ENCODE data around the gene KNSTRN.

The KNSTRN gene

GRCh38 chr15:40439461-40439959 is 57.0 kb downstream of the KNSTRN start:
- no peaks in the 10 kb centered on the region for H3K9me3 Mint-ChIP-seq
- H3K27ac Mint-ChIP-seq, result peak overlapping the region in 1 of 2 donors; percentile 56
- DNase-seq (no peak), ATAC-seq (no peak)
- H3K4me3 Mint-ChIP-seq, result peak overlapping the region; percentile 91 to 98
- peaks cover 59% of the 10 kb centered on the region for H3K27me3 Mint-ChIP-seq
- peaks cover 76% of the 10 kb centered on the region for H3K4me1 Mint-ChIP-seq

DNA sequence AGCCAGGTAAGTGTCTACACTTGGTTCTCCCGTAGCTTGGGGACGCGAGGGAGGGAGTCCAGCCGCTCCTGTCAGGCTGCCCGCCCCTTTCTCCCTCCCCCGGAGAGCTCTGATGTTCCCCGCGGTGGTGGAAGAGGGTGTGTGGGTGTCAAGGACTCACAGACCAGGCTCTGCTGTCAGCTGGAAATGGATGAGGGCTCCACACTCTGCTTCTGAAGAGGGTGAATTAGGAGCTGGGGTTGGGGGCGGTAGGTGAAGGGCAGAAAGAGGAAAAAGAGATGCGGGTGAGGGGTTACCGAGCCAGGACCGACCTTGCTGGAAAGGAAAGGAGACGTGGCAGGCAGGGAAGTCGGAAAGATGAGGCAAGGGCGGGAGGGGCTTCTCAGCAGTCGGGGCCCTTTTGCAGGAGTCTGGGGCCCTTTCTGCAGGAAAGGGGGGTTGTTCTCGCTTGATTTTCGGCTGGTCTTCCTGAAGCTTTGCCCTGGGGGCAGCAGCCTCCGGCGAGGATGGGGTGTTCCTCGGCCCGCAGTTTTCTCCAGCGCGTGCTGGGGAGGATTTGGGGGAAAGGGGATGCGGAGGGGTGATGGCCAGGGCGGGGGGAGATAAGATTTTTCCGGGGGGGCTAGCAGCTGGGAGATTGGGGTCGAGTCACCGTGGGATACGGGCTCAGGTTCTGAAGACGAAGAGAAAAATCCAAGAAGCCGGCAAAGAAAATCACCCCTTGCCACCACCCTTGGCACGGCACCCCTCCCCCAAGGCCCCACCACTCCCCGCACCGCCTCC is 57.6 kb downstream of the KNSTRN start:
- peak in 1 of 2 donors; percentile 25 for DNase-seq
- Mint-ChIP-seq H3K27me3 (peaks cover 52% of the 10 kb centered on the region), H3K9me3 (no peaks in the 10 kb centered on the region), H3K4me1 (peaks cover 78% of the 10 kb centered on the region), H3K27ac (peak overlapping the region; percentile 61 to 93), H3K4me3 (peak overlapping the region; percentile 91 to 98)
- ATAC-seq, result no peak

DNA sequence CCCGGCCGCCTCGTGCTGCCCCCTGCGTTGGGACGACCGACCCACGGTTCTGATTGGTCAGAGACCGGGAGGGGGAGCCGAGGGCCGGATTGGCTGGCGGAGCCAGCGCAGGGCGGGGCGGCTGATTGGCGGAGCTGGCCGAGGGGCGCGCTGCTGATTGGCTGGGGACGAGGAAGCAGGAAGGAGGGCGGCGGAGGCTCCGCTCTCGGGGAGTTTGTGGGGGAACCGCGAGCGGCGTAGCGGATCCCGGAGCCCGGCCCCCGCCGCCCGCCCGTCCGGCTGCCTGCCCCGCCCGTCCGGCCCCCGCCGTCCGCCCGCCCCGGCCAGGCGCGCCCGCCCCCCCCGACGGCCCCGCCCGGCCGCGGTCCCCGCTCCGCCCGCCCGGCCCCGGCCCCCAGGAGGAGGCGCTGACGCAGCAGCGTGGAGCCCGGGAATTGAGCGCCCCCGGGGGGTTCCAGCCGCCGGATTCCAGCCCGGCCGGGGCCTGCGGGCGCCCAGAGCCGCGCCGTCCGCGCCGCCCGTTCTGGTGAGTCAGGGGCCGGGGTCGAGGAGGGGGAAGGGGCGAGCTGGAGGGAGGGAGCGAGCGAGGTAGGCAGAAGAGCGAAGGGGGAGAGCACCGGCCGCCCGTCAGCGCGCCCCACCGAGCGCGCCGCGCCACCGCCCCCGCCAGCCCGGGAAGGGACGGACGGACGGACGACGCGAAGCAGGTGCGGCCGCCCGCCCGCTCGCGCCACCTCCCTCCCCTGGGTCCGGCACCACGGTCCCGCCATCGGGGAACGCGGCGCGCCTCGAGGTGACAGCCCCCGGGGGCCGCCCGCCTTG is 58.4 kb downstream of the KNSTRN start, which contains the start of gene BAHD1:
BAHD1 (plus strand) TSS at position 211 of the 822 bp plus-strand sequence. CDS start 17,512 bp downstream, outside the sequence.
- DNase-seq (peak; percentile 94 to 95), ATAC-seq (peak; percentile 87)
- Mint-ChIP-seq H3K27ac (peak within 1 kb of the TSS; percentile 87 to 93), H3K27me3 (peaks cover 44% of the 10 kb centered on the region), H3K9me3 (no peaks in the 10 kb centered on the region), H3K4me3 (peak within 1 kb of the TSS; percentile 95 to 98), H3K4me1 (peaks cover 78% of the 10 kb centered on the region)

- ATAC-seq (peak; percentile 15), DNase-seq (peak; percentile 42 to 47)
- Mint-ChIP-seq H3K4me3 (peak overlapping the region; percentile 91 to 95), H3K27ac (peak overlapping the region; percentile 72 to 91), H3K9me3 (no peaks in the 10 kb centered on the region), H3K4me1 (peaks cover 71% of the 10 kb centered on the region), H3K27me3 (peaks cover 35% of the 10 kb centered on the region)
These were observed 59.3 kb downstream of the KNSTRN start for GRCh38 chr15:40441565-40442531.

DNA sequence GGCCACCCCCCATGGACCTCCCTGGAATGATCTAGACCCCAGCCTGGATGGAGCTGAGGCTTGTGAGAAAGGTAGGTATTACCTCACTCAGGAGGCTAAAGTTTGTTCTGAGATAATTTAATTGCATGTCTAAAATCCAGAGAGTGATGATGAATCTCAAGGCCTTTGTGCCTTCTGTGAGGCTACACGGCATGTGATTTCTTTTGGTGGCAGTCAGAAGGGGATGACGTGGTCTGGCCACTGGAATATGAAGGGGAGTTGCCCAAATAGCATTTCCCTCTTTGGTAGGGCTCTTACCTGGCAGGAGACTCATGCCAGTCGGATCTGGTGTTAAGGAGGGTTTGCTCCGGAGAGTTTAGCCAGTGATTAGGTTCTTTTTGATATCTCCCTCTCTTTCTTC is 60.7 kb downstream of the KNSTRN start:
- DNase-seq, result no peak
- H3K27me3 Mint-ChIP-seq, result peaks cover 21% of the 10 kb centered on the region
- no peak overlapping the region for H3K27ac Mint-ChIP-seq
- H3K9me3 Mint-ChIP-seq, result no peaks in the 10 kb centered on the region
- peaks cover 59% of the 10 kb centered on the region for H3K4me1 Mint-ChIP-seq
- no peak overlapping the region for H3K4me3 Mint-ChIP-seq
- no peak for ATAC-seq

DNA sequence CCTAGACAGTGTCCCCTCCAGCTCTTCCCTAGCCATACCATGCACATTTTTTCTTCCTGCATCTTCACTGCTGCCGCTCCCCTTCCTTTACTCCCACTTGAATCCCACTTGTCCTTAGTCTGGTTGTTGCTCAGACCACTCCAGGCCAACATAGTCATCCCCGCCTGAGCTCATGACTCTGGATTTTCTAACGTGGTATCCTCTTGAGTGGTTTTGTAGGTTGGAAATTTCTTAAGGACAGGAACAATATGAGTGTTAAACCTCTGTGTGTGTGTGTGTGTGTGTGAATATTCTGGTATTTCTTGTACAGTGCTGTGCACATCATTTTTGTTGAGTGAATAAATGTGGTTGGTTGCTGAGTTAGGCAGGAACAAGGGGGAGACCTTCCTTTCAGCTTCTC is 61.3 kb downstream of the KNSTRN start:
- peak overlapping the region in 1 of 2 donors; percentile 16 for H3K27ac Mint-ChIP-seq
- H3K4me1 Mint-ChIP-seq, result peaks cover 55% of the 10 kb centered on the region
- H3K9me3 Mint-ChIP-seq, result no peaks in the 10 kb centered on the region
- H3K4me3 Mint-ChIP-seq, result peak overlapping the region in 1 of 2 donors; percentile 4
- peaks cover 15% of the 10 kb centered on the region for H3K27me3 Mint-ChIP-seq
- DNase-seq (no peak), ATAC-seq (no peak)
